ENCODE measurements around the gene ALDH1L1.

GRCh38 chr3:126133606-126134005, 46.8 kb downstream of the ALDH1L1 start:
- TF ChIP-seq, protein P1, sequence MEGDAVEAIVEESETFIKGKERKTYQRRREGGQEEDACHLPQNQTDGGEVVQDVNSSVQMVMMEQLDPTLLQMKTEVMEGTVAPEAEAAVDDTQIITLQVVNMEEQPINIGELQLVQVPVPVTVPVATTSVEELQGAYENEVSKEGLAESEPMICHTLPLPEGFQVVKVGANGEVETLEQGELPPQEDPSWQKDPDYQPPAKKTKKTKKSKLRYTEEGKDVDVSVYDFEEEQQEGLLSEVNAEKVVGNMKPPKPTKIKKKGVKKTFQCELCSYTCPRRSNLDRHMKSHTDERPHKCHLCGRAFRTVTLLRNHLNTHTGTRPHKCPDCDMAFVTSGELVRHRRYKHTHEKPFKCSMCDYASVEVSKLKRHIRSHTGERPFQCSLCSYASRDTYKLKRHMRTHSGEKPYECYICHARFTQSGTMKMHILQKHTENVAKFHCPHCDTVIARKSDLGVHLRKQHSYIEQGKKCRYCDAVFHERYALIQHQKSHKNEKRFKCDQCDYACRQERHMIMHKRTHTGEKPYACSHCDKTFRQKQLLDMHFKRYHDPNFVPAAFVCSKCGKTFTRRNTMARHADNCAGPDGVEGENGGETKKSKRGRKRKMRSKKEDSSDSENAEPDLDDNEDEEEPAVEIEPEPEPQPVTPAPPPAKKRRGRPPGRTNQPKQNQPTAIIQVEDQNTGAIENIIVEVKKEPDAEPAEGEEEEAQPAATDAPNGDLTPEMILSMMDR (IDR thresholded peaks at IDR 0.05), result no peak
- TF ChIP-seq POLR2AphosphoS5 (IDR thresholded peaks at IDR 0.05) (no peak), POLR2A (IDR thresholded peaks at IDR 0.05) (no peak)

Measured in stomach (tissue), 4 donors.